ENCODE results near the gene EMC9.

EMC9 gene

GRCh38 chr14:24129410-24129998 is 11.9 kb downstream of the EMC9 start:
- H3K27me3 ChIP-seq (replicated peaks; ENCODE audit: control insufficient read depth, insufficient read depth, low read length), result no peaks in the 10 kb centered on the region
- TF ChIP-seq, protein P1, sequence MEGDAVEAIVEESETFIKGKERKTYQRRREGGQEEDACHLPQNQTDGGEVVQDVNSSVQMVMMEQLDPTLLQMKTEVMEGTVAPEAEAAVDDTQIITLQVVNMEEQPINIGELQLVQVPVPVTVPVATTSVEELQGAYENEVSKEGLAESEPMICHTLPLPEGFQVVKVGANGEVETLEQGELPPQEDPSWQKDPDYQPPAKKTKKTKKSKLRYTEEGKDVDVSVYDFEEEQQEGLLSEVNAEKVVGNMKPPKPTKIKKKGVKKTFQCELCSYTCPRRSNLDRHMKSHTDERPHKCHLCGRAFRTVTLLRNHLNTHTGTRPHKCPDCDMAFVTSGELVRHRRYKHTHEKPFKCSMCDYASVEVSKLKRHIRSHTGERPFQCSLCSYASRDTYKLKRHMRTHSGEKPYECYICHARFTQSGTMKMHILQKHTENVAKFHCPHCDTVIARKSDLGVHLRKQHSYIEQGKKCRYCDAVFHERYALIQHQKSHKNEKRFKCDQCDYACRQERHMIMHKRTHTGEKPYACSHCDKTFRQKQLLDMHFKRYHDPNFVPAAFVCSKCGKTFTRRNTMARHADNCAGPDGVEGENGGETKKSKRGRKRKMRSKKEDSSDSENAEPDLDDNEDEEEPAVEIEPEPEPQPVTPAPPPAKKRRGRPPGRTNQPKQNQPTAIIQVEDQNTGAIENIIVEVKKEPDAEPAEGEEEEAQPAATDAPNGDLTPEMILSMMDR (IDR thresholded peaks at IDR 0.05; ENCODE audit: insufficient read depth, low read length, poor library complexity, severe bottlenecking), result no peak
- no peak overlapping the region for H3K4me3 ChIP-seq (replicated peaks; ENCODE audit: low read depth, low read length)
- peaks cover 2% of the 10 kb centered on the region for H3K36me3 ChIP-seq (ENCODE audit: control insufficient read depth, insufficient read depth, low read length)
- no peak for DNase-seq (ENCODE audit: extremely low read depth, insufficient read length)

GRCh38 chr14:24127673-24128072 is 13.7 kb downstream of the EMC9 start:
- H3K4me3 ChIP-seq (replicated peaks; ENCODE audit: low read depth, low read length), result no peak overlapping the region
- DNase-seq (ENCODE audit: extremely low read depth, insufficient read length), result no peak
- no peaks in the 10 kb centered on the region for H3K27me3 ChIP-seq (replicated peaks; ENCODE audit: control insufficient read depth, insufficient read depth, low read length)
- TF ChIP-seq, protein P1 (IDR thresholded peaks at IDR 0.05; ENCODE audit: insufficient read depth, low read length, poor library complexity, severe bottlenecking), result no peak
- peaks cover 8% of the 10 kb centered on the region for H3K36me3 ChIP-seq (ENCODE audit: control insufficient read depth, insufficient read depth, low read length)

DNA sequence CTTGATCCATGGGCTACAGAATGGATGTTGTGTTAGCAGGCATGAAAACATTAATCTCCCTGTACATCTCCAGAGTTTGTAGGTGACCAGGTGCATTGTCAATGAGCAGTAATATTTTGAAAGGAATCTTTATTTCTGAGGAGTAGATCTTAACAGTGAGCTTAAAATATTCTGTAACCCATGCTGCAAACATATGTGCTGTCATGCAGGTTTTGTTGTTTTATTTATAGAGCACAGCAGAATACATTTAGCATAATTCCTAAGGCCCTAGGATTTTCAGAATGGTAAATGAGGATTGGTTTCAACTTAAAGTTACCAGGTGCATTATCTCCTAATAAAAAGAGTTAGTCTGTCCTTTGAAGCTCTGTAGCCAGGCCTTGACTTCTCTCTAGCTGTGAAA is 14.5 kb downstream of the EMC9 start:
- no peak for DNase-seq (ENCODE audit: extremely low read depth, insufficient read length)
- TF ChIP-seq, protein P1 (IDR thresholded peaks at IDR 0.05; ENCODE audit: insufficient read depth, low read length, poor library complexity, severe bottlenecking), result no peak
- H3K27me3 ChIP-seq (replicated peaks; ENCODE audit: control insufficient read depth, insufficient read depth, low read length), result no peaks in the 10 kb centered on the region
- H3K36me3 ChIP-seq (ENCODE audit: control insufficient read depth, insufficient read depth, low read length), result peaks cover 9% of the 10 kb centered on the region
- no peak overlapping the region for H3K4me3 ChIP-seq (replicated peaks; ENCODE audit: low read depth, low read length)

GRCh38 chr14:24123424-24124417 is 17.7 kb downstream of the EMC9 start:
- H3K4me3 ChIP-seq (replicated peaks; ENCODE audit: low read depth, low read length), result no peak overlapping the region
- peaks cover 26% of the 10 kb centered on the region for H3K36me3 ChIP-seq (ENCODE audit: control insufficient read depth, insufficient read depth, low read length)
- no peaks in the 10 kb centered on the region for H3K27me3 ChIP-seq (replicated peaks; ENCODE audit: control insufficient read depth, insufficient read depth, low read length)
- no peak for DNase-seq (ENCODE audit: extremely low read depth, insufficient read length)
- TF ChIP-seq, protein P1 (IDR thresholded peaks at IDR 0.05; ENCODE audit: insufficient read depth, low read length, poor library complexity, severe bottlenecking), result no peak

DNA sequence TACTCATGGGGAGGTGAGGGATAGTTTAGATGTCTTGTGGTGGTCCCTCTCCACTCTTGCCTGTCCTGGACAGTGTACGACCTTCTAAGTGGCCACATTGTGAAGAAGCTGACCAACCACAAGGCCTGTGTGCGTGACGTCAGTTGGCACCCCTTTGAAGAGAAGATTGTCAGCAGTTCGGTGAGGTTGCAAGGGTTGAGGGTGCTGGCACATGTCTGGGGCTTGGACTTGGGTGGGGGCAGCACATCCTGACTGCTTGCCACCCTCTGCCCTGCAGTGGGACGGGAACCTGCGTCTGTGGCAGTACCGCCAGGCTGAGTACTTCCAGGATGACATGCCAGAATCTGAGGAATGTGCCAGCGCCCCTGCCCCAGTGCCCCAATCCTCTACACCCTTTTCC is 18.5 kb downstream of the EMC9 start:
- no peaks in the 10 kb centered on the region for H3K27me3 ChIP-seq (replicated peaks; ENCODE audit: control insufficient read depth, insufficient read depth, low read length)
- no peak overlapping the region for H3K4me3 ChIP-seq (replicated peaks; ENCODE audit: low read depth, low read length)
- DNase-seq (ENCODE audit: extremely low read depth, insufficient read length), result no peak
- H3K36me3 ChIP-seq (ENCODE audit: control insufficient read depth, insufficient read depth, low read length), result peaks cover 34% of the 10 kb centered on the region
- TF ChIP-seq, protein P1 (IDR thresholded peaks at IDR 0.05; ENCODE audit: insufficient read depth, low read length, poor library complexity, severe bottlenecking), result no peak

All from GM06990 (cell line).